Smooth muscle cell (in vitro differentiated cells): ENCODE results near the gene TMEM44. TPM values are rescaled to one million over a fixed set of nuclear protein-coding genes. Genes with fewer than 3 reads are reported as not detected.

Source experiments
- DNase-seq: peaks from one replicate; lab custom pipeline; 2025; ENCODE audit not compliant: unreplicated experiment; lab: John Stamatoyannopoulos, UW
- H2AFZ ChIP-seq: fragments of 200-600 bp; sonication (generic); 2 replicates; pipeline ENCODE4 v1.6.0; 2016; ENCODE audit warnings: antibody characterized with exemption, low read depth, mild to moderate bottlenecking
- H3F3A ChIP-seq: fragments of 200-600 bp; sonication (generic); 2 replicates; pipeline ENCODE4 v1.6.0; 2017; ENCODE audit warnings: antibody characterized with exemption, low read depth
- H3K27ac ChIP-seq: fragments of 200-600 bp; sonication (generic); 2 replicates; pipeline ENCODE4 v1.5.1; 2016; ENCODE audit warnings: low read depth, mild to moderate bottlenecking
- H3K27me3 ChIP-seq: fragments of 200-600 bp; sonication (generic); 2 replicates; pipeline ENCODE4 v1.6.1; 2016; ENCODE audit warnings: low read depth, mild to moderate bottlenecking
- H3K36me3 ChIP-seq: fragments of 200-600 bp; sonication (generic); 2 replicates; pipeline ENCODE4 v1.5.1; 2016; ENCODE audit warnings: low read depth
- H3K4me1 ChIP-seq: fragments of 200-600 bp; sonication (generic); 2 replicates; pipeline ENCODE4 v1.5.1; 2016; ENCODE audit warnings: low read depth
- H3K4me2 ChIP-seq: fragments of 200-600 bp; sonication (generic); 2 replicates; pipeline ENCODE4 v1.6.0; 2016; ENCODE audit warnings: mild to moderate bottlenecking
- H3K4me3 ChIP-seq: fragments of 200-600 bp; sonication (generic); 2 replicates; pipeline ENCODE4 v1.5.1; 2016; ENCODE audit warnings: mild to moderate bottlenecking
- H3K79me2 ChIP-seq: fragments of 200-600 bp; sonication (generic); 2 replicates; pipeline ENCODE4 v1.6.0; 2016; ENCODE audit warnings: low read depth, mild to moderate bottlenecking
- H3K9ac ChIP-seq: fragments of 200-600 bp; sonication (generic); 2 replicates; pipeline ENCODE4 v1.6.0; 2016; ENCODE audit warnings: low read depth
- H3K9me3 ChIP-seq: fragments of 200-600 bp; sonication (generic); replicated peaks from 2 replicates; pipeline ENCODE4 v1.5.1; 2016; ENCODE audit warnings: low read depth
- H4K20me1 ChIP-seq: fragments of 200-600 bp; sonication (generic); 2 replicates; pipeline ENCODE4 v1.6.0; 2016; ENCODE audit warnings: low read depth
- CTCF ChIP-seq: fragments of 200-600 bp; sonication (generic); IDR thresholded peaks from 2 replicates; pipeline ENCODE4 v1.5.1; 2017; ENCODE audit warnings: borderline replicate concordance, mild to moderate bottlenecking, antibody characterized with exemption; ENCODE audit not compliant: insufficient read depth, poor library complexity, severe bottlenecking
- WGBS: methylation state at CpG from one replicate; pipeline ENCODE4 v1.1.7; 2016; ENCODE audit warnings: low lambda C conversion rate; 5-methylcytosine and 5-hydroxymethylcytosine counted together
- polyA plus RNA-seq: library from polyadenylated mRNA; unstranded; fragments of >200 nt; fragmentation: Nextera tagmentation; extraction: Ambion mirVana; gene quantifications from 2 replicates; pipeline ENCODE4 v1.2.1, GENCODE V29; 2016
- total RNA-seq: library from RNA; depleted of rRNA; stranded (reverse); fragments of >200 nt; gene quantifications from 2 replicates; pipeline ENCODE4 v1.2.3, GENCODE V29; 2014

The TMEM44 gene
- total and polyA plus RNA-seq, 2 experiments from 2014 or later, result 12.7 to 18.4 TPM

GRCh38 chr3:194592798-194593752 lies 40.1 kb downstream of the TMEM44 start:
- H3K4me3 ChIP-seq, result no peak overlapping the region
- no peaks in the 10 kb centered on the region for H3K27me3 ChIP-seq
- peaks cover 13% of the 10 kb centered on the region for H3F3A ChIP-seq
- no peaks in the 10 kb centered on the region for H3K9me3 ChIP-seq
- no peaks in the 10 kb centered on the region for H4K20me1 ChIP-seq
- no peaks in the 10 kb centered on the region for H3K4me1 ChIP-seq
- peak overlapping the region; percentile 67 for H3K9ac ChIP-seq
- H3K79me2 ChIP-seq, result no peaks in the 10 kb centered on the region
- no peak for TF ChIP-seq CTCF
- H3K36me3 ChIP-seq, result no peaks in the 10 kb centered on the region
- peak overlapping the region; percentile 86 for H3K27ac ChIP-seq
- WGBS, result 63% methylated on average over 10 of the region's 10 CpGs
- H2AFZ ChIP-seq, result no peak overlapping the region
- DNase-seq, result no peak
- peak overlapping the region; percentile 57 for H3K4me2 ChIP-seq

GRCh38 chr3:194588741-194589140 lies 44.5 kb downstream of the TMEM44 start:
- no peak for DNase-seq
- Histone ChIP-seq H3F3A (peaks cover 23% of the 10 kb centered on the region), H3K27ac (peak overlapping the region; percentile 90), H3K27me3 (no peaks in the 10 kb centered on the region), H3K4me3 (no peak overlapping the region), H2AFZ (no peak overlapping the region), H3K36me3 (no peaks in the 10 kb centered on the region), H3K9ac (no peak overlapping the region), H4K20me1 (no peaks in the 10 kb centered on the region), H3K4me2 (peak overlapping the region; percentile 42), H3K4me1 (peaks cover 8% of the 10 kb centered on the region), H3K9me3 (no peaks in the 10 kb centered on the region), H3K79me2 (peaks cover 10% of the 10 kb centered on the region)
- TF ChIP-seq CTCF, result no peak
- 25% methylated on average over 3 of the region's 3 CpGs for WGBS

GRCh38 chr3:194588236-194588635 lies 45.0 kb downstream of the TMEM44 start:
- DNase-seq, result no peak
- H3F3A ChIP-seq, result peaks cover 23% of the 10 kb centered on the region
- 88% methylated on average over 13 of the region's 13 CpGs for WGBS
- H3K9me3 ChIP-seq, result no peaks in the 10 kb centered on the region
- no peak overlapping the region for H3K9ac ChIP-seq
- H2AFZ ChIP-seq, result no peak overlapping the region
- H3K27ac ChIP-seq, result peak overlapping the region; percentile 90
- peaks cover 8% of the 10 kb centered on the region for H3K4me1 ChIP-seq
- peak overlapping the region; percentile 42 for H3K4me2 ChIP-seq
- no peaks in the 10 kb centered on the region for H3K36me3 ChIP-seq
- H4K20me1 ChIP-seq, result no peaks in the 10 kb centered on the region
- no peaks in the 10 kb centered on the region for H3K27me3 ChIP-seq
- no peak for TF ChIP-seq CTCF
- H3K79me2 ChIP-seq, result peaks cover 10% of the 10 kb centered on the region
- no peak overlapping the region for H3K4me3 ChIP-seq
